A204.1 (cell line): Measurements from ENCODE around the gene FSD1L.
"Not testable (repeated sequence)": the region's sequence is repeated elsewhere in the genome, so short reads cannot be mapped to it uniquely, and the experiment has no call there.

ENCODE experiments used
- FAIRE-seq: peaks from 2 replicates; lab custom pipeline; 2012; peaks lifted over from hg19 to GRCh38; lab: Jason Lieb, UNC

Gene FSD1L

GRCh38 chr9:105572455-105572854, 124.6 kb downstream of the FSD1L start:
- FAIRE-seq, result no peak

GRCh38 chr9:105579952-105580351, 132.1 kb downstream of the FSD1L start:
- FAIRE-seq, result not testable (repeated sequence)

DNA sequence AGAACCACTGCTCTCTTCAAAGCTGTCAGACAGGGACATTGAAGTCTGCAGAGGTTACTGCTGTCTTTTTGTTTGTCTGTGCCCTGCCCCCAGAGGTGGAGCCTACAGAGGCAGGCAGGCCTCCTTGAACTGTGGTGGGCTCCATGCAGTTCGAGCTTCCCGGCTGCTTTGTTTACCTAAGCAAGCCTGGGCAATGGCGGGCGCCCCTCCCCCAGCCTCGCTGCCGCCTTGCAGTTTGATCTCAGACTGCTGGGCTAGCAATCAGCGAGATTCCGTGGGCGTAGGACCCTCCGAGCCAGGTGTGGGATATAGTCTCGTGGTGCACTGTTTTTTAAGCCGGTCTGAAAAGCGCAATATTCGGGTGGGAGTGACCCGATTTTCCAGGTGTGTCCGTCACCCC, 133.7 kb downstream of the FSD1L start:
- not testable (repeated sequence) for FAIRE-seq

DNA sequence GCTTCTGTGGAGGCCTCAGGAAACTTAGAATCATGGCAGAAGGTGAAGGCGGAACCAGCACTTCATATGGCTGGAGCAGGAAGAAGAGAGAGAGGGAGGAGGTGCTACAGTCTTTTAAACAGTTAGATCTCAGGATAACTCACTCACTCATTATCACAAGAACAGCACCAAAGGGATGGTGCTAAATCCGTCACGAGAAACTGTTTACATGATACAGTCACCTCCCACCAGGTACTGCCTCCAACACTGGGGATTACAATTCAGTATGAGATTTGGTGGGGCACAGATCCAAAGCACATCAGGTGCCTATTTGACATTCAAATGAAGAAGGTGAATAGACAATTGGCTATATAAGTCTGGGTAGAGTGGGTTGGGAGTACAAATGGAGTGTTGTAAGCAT, 145.3 kb downstream of the FSD1L start:
- FAIRE-seq, result no peak
